Measurements from ENCODE around the gene TRIP10.

Gene TRIP10, protein sequence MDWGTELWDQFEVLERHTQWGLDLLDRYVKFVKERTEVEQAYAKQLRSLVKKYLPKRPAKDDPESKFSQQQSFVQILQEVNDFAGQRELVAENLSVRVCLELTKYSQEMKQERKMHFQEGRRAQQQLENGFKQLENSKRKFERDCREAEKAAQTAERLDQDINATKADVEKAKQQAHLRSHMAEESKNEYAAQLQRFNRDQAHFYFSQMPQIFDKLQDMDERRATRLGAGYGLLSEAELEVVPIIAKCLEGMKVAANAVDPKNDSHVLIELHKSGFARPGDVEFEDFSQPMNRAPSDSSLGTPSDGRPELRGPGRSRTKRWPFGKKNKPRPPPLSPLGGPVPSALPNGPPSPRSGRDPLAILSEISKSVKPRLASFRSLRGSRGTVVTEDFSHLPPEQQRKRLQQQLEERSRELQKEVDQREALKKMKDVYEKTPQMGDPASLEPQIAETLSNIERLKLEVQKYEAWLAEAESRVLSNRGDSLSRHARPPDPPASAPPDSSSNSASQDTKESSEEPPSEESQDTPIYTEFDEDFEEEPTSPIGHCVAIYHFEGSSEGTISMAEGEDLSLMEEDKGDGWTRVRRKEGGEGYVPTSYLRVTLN

DNA sequence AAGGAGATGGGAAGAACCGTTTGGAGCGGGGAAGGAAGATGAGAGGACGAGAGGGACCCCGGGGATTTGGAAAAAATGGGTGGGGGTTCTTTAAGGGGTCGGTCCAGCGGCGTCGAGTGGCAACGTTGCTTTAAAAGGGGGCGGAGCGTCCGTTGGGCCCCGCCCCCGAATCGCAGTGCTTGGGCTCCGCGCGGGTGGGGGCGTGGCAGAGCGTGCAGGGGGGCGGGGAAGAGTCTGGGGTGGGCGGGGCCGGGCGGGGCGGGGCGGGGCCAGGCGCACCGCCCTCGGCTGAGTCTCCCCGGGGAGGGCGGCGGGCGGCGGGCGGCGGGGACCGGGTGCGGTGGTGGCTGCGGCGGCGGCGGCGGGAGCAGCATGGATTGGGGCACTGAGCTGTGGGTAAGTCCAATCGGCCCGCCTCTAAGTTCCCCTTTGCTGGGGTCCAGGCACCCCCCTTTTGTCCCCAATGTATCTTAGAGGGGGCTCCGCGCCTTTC, at the start of gene TRIP10:
Gene TRIP10, plus strand, starts transcription at position 291 of the 493 bp plus-strand sequence. Its CDS starts 82 bp downstream, at position 373.
- peaks cover 37% of the 10 kb centered on the region for H3K4me1 Mint-ChIP-seq (ENCODE audit: low read depth)
- H3K27me3 Mint-ChIP-seq = peaks cover 18% of the 10 kb centered on the region
- no peaks in the 10 kb centered on the region for H3K9me3 Mint-ChIP-seq
- H3K27ac Mint-ChIP-seq = peak within 1 kb of the TSS; percentile 91
- H3K36me3 Mint-ChIP-seq (ENCODE audit: low read depth) = peaks cover 52% of the 10 kb centered on the region
- H3K4me3 Mint-ChIP-seq = peak within 1 kb of the TSS; percentile 94
- intact Hi-C loops (cut with micrococcal nuclease) = loop anchor here (2.0 kb wide), 3 partner anchors 13 to 63 kb away; partner anchors contain the start of gene VAV1

GRCh38 chr19:6690160-6690885, 49.2 kb upstream of the TRIP10 start:
- intact Hi-C loops (cut with micrococcal nuclease) = no loop called here
- Mint-ChIP-seq H3K27ac (no peak overlapping the region), H3K27me3 (peaks cover 47% of the 10 kb centered on the region), H3K4me3 (no peak overlapping the region), H3K9me3 (peaks cover 8% of the 10 kb centered on the region), H3K4me1 (ENCODE audit: low read depth) (peaks cover 25% of the 10 kb centered on the region), H3K36me3 (ENCODE audit: low read depth) (no peaks in the 10 kb centered on the region)

GRCh38 chr19:6691342-6691741, 48.1 kb upstream of the TRIP10 start:
- Mint-ChIP-seq H3K4me3 (no peak overlapping the region), H3K27ac (no peak overlapping the region), H3K27me3 (peaks cover 52% of the 10 kb centered on the region), H3K9me3 (peaks cover 8% of the 10 kb centered on the region), H3K4me1 (ENCODE audit: low read depth) (peaks cover 15% of the 10 kb centered on the region), H3K36me3 (ENCODE audit: low read depth) (no peaks in the 10 kb centered on the region)
- intact Hi-C loops (cut with micrococcal nuclease) = no loop called here

GRCh38 chr19:6692027-6692426, 47.5 kb upstream of the TRIP10 start:
- peaks cover 55% of the 10 kb centered on the region for H3K27me3 Mint-ChIP-seq
- peaks cover 8% of the 10 kb centered on the region for H3K4me1 Mint-ChIP-seq (ENCODE audit: low read depth)
- intact Hi-C loops (cut with micrococcal nuclease) = no loop called here
- no peak overlapping the region for H3K27ac Mint-ChIP-seq
- no peak overlapping the region for H3K4me3 Mint-ChIP-seq
- no peaks in the 10 kb centered on the region for H3K36me3 Mint-ChIP-seq (ENCODE audit: low read depth)
- peaks cover 8% of the 10 kb centered on the region for H3K9me3 Mint-ChIP-seq

DNA sequence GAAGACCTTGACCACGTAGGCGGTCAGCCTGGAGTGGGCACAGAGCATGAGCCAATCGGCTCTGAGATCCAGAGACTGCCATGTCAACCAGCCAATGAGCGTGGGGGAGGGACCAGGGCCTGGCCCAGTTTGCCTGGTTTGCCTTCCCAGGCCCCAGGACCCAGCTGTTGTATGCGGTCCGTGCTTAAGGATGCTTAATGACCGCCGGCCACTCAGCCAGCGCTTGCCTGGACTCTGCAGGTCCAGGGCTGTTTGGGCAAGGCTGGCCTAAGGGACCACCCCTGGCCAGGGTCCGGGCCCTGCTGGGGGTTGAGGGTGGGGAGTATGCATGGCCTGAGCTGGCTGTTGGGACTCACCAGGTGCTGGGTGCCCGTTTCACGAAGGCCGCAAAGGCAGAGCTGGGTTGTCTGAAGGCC, 46.4 kb upstream of the TRIP10 start:
- Mint-ChIP-seq H3K27ac (no peak overlapping the region), H3K27me3 (peaks cover 59% of the 10 kb centered on the region), H3K9me3 (peaks cover 8% of the 10 kb centered on the region), H3K4me1 (ENCODE audit: low read depth) (peaks cover 4% of the 10 kb centered on the region), H3K36me3 (ENCODE audit: low read depth) (no peaks in the 10 kb centered on the region), H3K4me3 (no peak overlapping the region)
- intact Hi-C loops (cut with micrococcal nuclease) = no loop called here

GRCh38 chr19:6693681-6694080, 45.8 kb upstream of the TRIP10 start:
- intact Hi-C loops (cut with micrococcal nuclease) = no loop called here
- H3K36me3 Mint-ChIP-seq (ENCODE audit: low read depth) = no peaks in the 10 kb centered on the region
- H3K4me1 Mint-ChIP-seq (ENCODE audit: low read depth) = peaks cover 2% of the 10 kb centered on the region
- H3K27ac Mint-ChIP-seq = no peak overlapping the region
- H3K4me3 Mint-ChIP-seq = no peak overlapping the region
- peaks cover 60% of the 10 kb centered on the region for H3K27me3 Mint-ChIP-seq
- peaks cover 4% of the 10 kb centered on the region for H3K9me3 Mint-ChIP-seq

DNA sequence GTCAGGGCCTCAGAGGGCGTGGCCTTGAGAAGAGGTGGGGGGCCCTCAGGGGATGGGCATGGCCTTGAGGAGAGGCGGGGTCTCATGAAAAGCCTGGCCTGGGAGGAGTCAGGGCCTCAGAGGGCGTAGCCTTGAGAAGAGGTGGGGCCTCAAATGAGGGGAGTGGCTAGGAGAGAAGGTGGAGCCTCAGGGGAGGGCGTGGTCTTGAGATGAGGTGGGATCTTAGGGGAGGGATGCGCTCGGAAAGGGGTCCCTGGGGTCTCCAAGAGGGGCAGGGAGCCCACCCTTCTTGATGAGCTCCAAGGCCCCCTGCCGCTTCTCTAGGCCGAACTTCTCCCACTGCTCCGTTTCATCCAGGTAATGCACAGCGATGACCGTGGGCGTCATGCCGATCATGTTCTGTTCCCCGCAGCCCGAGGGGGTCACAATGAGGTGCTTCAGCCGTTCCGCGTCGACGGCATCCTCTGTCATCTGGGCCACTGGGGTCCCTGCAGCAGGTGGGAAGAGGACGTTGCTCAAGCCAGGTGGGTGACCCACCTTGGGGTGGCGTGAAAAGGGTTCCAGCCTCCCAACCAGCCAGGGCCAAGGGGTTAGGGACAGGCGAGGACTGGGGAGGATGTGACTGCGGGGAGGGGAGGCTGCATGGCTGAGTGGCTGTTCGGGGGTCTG, 45.2 kb upstream of the TRIP10 start:
- Mint-ChIP-seq H3K36me3 (ENCODE audit: low read depth) (no peaks in the 10 kb centered on the region), H3K27me3 (peaks cover 58% of the 10 kb centered on the region), H3K4me1 (ENCODE audit: low read depth) (no peaks in the 10 kb centered on the region), H3K9me3 (no peaks in the 10 kb centered on the region), H3K4me3 (no peak overlapping the region), H3K27ac (no peak overlapping the region)
- intact Hi-C loops (cut with micrococcal nuclease) = no loop called here

GRCh38 chr19:6696239-6696820, 43.1 kb upstream of the TRIP10 start:
- H3K9me3 Mint-ChIP-seq = no peaks in the 10 kb centered on the region
- intact Hi-C loops (cut with micrococcal nuclease) = no loop called here
- H3K4me3 Mint-ChIP-seq = no peak overlapping the region
- H3K4me1 Mint-ChIP-seq (ENCODE audit: low read depth) = no peaks in the 10 kb centered on the region
- no peak overlapping the region for H3K27ac Mint-ChIP-seq
- H3K36me3 Mint-ChIP-seq (ENCODE audit: low read depth) = no peaks in the 10 kb centered on the region
- peaks cover 43% of the 10 kb centered on the region for H3K27me3 Mint-ChIP-seq

GRCh38 chr19:6697291-6697690, 42.2 kb upstream of the TRIP10 start:
- Mint-ChIP-seq H3K27me3 (peaks cover 43% of the 10 kb centered on the region), H3K27ac (no peak overlapping the region), H3K4me1 (ENCODE audit: low read depth) (no peaks in the 10 kb centered on the region), H3K36me3 (ENCODE audit: low read depth) (no peaks in the 10 kb centered on the region), H3K4me3 (no peak overlapping the region), H3K9me3 (no peaks in the 10 kb centered on the region)
- intact Hi-C loops (cut with micrococcal nuclease) = no loop called here

- H3K4me1 Mint-ChIP-seq (ENCODE audit: low read depth) = no peaks in the 10 kb centered on the region
- no peaks in the 10 kb centered on the region for H3K9me3 Mint-ChIP-seq
- intact Hi-C loops (cut with micrococcal nuclease) = loop anchor here (5.0 kb wide), 1 partner anchor 48 kb away; no protein-coding TSS in a partner anchor
- no peak overlapping the region for H3K4me3 Mint-ChIP-seq
- no peaks in the 10 kb centered on the region for H3K36me3 Mint-ChIP-seq (ENCODE audit: low read depth)
- H3K27ac Mint-ChIP-seq = no peak overlapping the region
- H3K27me3 Mint-ChIP-seq = peaks cover 38% of the 10 kb centered on the region
Measured at GRCh38 chr19:6699935-6700334, 39.5 kb upstream of the TRIP10 start.

DNA sequence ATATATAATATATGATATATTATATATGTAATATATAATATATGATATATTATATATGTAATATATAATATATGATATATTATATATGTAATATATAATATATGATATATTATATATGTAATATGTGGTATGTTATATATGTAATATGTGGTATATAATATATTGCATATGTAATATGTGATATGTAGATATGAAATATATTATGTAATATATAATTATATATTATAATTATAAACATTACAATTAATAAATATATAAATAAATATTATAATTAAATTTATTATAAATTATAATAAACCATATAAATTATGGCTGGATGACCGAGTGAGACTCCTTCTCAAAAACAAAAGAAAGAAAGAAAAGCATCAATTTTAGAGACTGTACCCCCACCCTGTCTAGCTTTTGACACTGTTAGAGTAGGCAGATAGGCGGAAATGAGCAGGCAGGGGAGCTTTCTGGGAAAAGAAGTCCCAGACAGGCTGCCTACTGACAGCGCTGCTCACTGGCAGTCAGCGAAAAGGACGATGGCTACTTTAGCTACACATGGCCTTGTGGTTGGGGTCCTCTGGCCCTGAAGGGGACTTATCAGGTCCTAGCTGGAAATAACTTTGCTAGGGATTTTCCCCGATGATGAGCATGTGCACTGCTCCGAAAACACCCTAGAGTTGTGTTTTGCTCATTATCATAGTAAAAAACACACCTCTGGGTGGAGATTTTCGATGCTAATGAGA, 38.7 kb upstream of the TRIP10 start:
- Mint-ChIP-seq H3K9me3 (no peaks in the 10 kb centered on the region), H3K4me3 (no peak overlapping the region), H3K27ac (no peak overlapping the region), H3K27me3 (peaks cover 37% of the 10 kb centered on the region), H3K4me1 (ENCODE audit: low read depth) (no peaks in the 10 kb centered on the region), H3K36me3 (ENCODE audit: low read depth) (no peaks in the 10 kb centered on the region)
- intact Hi-C loops (cut with micrococcal nuclease) = loop anchor here (5.0 kb wide), 1 partner anchor 48 kb away; no protein-coding TSS in a partner anchor

DNA sequence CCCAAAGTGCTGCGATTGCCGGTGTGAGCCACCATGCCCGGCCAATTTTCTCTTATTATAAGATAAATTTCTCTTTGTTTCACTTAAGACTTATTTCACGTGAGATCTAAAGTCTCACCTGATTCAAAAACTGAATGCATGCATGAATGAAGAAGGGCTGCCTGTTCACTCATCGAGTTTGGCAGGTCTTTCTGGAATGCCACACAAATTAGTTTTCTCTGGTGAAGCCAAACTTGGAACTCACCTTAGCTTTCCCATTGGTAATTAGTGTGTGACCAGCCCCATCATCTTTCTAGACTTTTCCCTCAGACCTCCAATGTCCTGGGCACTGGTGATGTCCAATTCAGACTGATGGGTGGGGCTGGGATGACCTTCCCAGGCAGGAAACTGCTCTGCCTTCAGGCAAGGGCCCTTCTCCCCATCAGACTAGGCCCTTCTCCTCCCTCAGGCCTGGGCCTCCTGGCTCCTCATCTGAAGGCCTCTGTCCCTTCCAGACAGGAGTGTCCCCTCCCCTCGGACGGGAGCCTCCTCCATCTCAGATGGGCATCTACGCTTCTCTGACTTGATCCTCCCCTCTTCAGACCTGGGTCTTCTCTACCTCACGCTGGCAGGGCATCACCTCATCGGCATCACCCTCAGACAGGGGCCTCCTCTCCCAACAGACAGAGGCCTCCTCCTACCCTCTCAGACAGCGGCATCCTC, 33.4 kb upstream of the TRIP10 start:
- H3K4me3 Mint-ChIP-seq = no peak overlapping the region
- no peak overlapping the region for H3K27ac Mint-ChIP-seq
- H3K9me3 Mint-ChIP-seq = no peaks in the 10 kb centered on the region
- peaks cover 56% of the 10 kb centered on the region for H3K27me3 Mint-ChIP-seq
- intact Hi-C loops (cut with micrococcal nuclease) = no loop called here
- no peaks in the 10 kb centered on the region for H3K36me3 Mint-ChIP-seq (ENCODE audit: low read depth)
- peaks cover 14% of the 10 kb centered on the region for H3K4me1 Mint-ChIP-seq (ENCODE audit: low read depth)

All from dendritic cell treated with granulocyte-macrophage colony-stimulating factor and Interleukin-4, amounts not matched to agents 40 ng/mL and 50 ng/mL, for 4 days (primary cell).